GM12865 (cell line): ENCODE results near the gene CGNL1.

Source experiments
- DNase-seq: peaks from one replicate; pipeline ENCODE4 v3.0.0; 2010; ENCODE audit warnings: low read depth
- H3K4me3 ChIP-seq: 2 replicates; pipeline ENCODE4 v1.5.1; 2011; ENCODE audit warnings: mild to moderate bottlenecking, low read depth, low read length, control low read depth
- CTCF ChIP-seq: IDR thresholded peaks from 2 replicates; pipeline ENCODE4 v1.5.1; 2011; ENCODE audit warnings: low read length, control low read depth, low read depth, inconsistent platforms; ENCODE audit not compliant: insufficient read depth; ENCODE audit errors: missing control alignments

Gene CGNL1

GRCh38 chr15:57436166-57436565, 59.9 kb downstream of the CGNL1 start:
- no peak overlapping the region for H3K4me3 ChIP-seq
- TF ChIP-seq CTCF, result no peak
- DNase-seq, result no peak

GRCh38 chr15:57436961-57437360, 60.7 kb downstream of the CGNL1 start:
- no peak for DNase-seq
- no peak overlapping the region for H3K4me3 ChIP-seq
- TF ChIP-seq CTCF, result no peak

- no peak for DNase-seq
- TF ChIP-seq CTCF, result no peak
- H3K4me3 ChIP-seq, result no peak overlapping the region
These were observed 61.3 kb downstream of the CGNL1 start for GRCh38 chr15:57437564-57437963.

- TF ChIP-seq CTCF, result no peak
- no peak overlapping the region for H3K4me3 ChIP-seq
- DNase-seq, result no peak
These were observed 61.9 kb downstream of the CGNL1 start for GRCh38 chr15:57438166-57438565.

- H3K4me3 ChIP-seq, result no peak overlapping the region
- no peak for DNase-seq
- TF ChIP-seq CTCF, result no peak
These were observed 63.1 kb downstream of the CGNL1 start for GRCh38 chr15:57439128-57440027.

- DNase-seq, result no peak
- no peak overlapping the region for H3K4me3 ChIP-seq
- no peak for TF ChIP-seq CTCF
These were observed 63.9 kb downstream of the CGNL1 start for GRCh38 chr15:57440167-57440566.

- TF ChIP-seq CTCF, result no peak
- no peak for DNase-seq
- H3K4me3 ChIP-seq, result no peak overlapping the region
These were observed 64.5 kb downstream of the CGNL1 start for GRCh38 chr15:57440799-57441198.
